ENCODE measurements around the gene PLCB3. TPM values are rescaled to one million over a fixed set of nuclear protein-coding genes. Genes with fewer than 3 reads are reported as not detected.

The PLCB3 gene
- total RNA-seq, 1 experiment from 2014 or later = 80.2 TPM

GRCh38 chr11:64297699-64298358 is 46.5 kb downstream of the PLCB3 start:
- Histone ChIP-seq H3K9me3 (ENCODE audit: control insufficient read depth, low read depth, low read length) (no peaks in the 10 kb centered on the region), H3K14ac (ENCODE audit: insufficient read depth, low read length) (no peak overlapping the region), H3K56ac (ENCODE audit: insufficient read length, low read depth, low read length) (no peak overlapping the region), H3K23me2 (ENCODE audit: insufficient read length, low read depth, low read length, poor library complexity, severe bottlenecking) (peaks cover 12% of the 10 kb centered on the region), H3K27ac (ENCODE audit: insufficient read length, low read depth, low read length) (no peak overlapping the region), H4K20me1 (ENCODE audit: control insufficient read depth, insufficient read depth, insufficient read length) (no peaks in the 10 kb centered on the region), H3T11ph (ENCODE audit: low read length) (no peak overlapping the region), H3K27me3 (ENCODE audit: insufficient read depth, low read length) (peaks cover 74% of the 10 kb centered on the region), H3K9ac (ENCODE audit: extremely low read depth, insufficient read length, low read length) (no peak overlapping the region), H4K5ac (ENCODE audit: insufficient read length, low read depth, low read length) (no peak overlapping the region), H3K23ac (ENCODE audit: insufficient read length, low read depth, low read length) (no peak overlapping the region), H3K79me1 (ENCODE audit: insufficient read depth, low read depth, low read length, poor library complexity, severe bottlenecking) (no peaks in the 10 kb centered on the region), H2AK5ac (ENCODE audit: insufficient read length, low read length) (no peak overlapping the region), H3K4me1 (ENCODE audit: insufficient read depth, low read length) (no peaks in the 10 kb centered on the region), H3K4me2 (ENCODE audit: insufficient read depth, insufficient read length, low read length) (peak overlapping the region; percentile 2), H3K4ac (ENCODE audit: low read depth, low read length) (no peak overlapping the region), H3K18ac (ENCODE audit: insufficient read length, low read depth, low read length) (no peak overlapping the region), H4K91ac (ENCODE audit: insufficient read length, low read depth, low read length) (no peak overlapping the region), H2BK12ac (ENCODE audit: insufficient read length, low read depth, low read length) (no peak overlapping the region), H2BK5ac (ENCODE audit: insufficient read length, low read length) (no peak overlapping the region), H2BK15ac (ENCODE audit: low read depth, low read length) (no peak overlapping the region), H2AFZ (ENCODE audit: low read length) (no peak overlapping the region), H3K79me2 (ENCODE audit: insufficient read depth, low read length) (no peaks in the 10 kb centered on the region), H2BK120ac (ENCODE audit: low read depth, low read length, poor library complexity, severe bottlenecking) (no peak overlapping the region), H2BK20ac (ENCODE audit: low read depth, low read length, poor library complexity, severe bottlenecking) (no peak overlapping the region), H4K8ac (replicated peaks; ENCODE audit: insufficient read length, low read depth, low read length) (no peak overlapping the region)
- no peak for DNase-seq
- no peak for TF ChIP-seq CTCF (conservative IDR thresholded peaks at IDR 0.05)
- Mint-ChIP-seq H3K27ac (no peak overlapping the region; a peak in 1 of 7 replicates), H3K27me3 (ENCODE audit: low read depth) (peaks cover 98% of the 10 kb centered on the region), H3K4me3 (no peak overlapping the region), H3K36me3 (ENCODE audit: insufficient read depth in 1 of 3, low read depth in 3 of 3) (peaks cover 0 to 2% (median 0%) of the 10 kb centered on the region in 3 experiments; a peak in 2 of 7 replicates), H3K4me1 (peaks cover 8 to 23% of the 10 kb centered on the region in 2 experiments; a peak in 3 of 4 replicates), H3K9me3 (peaks cover 0 to 3% of the 10 kb centered on the region in 2 experiments; a peak in 2 of 5 replicates)
- WGBS (ENCODE audit: extremely low coverage, insufficient read length, low lambda C conversion rate) = no CpG with 5 or more reads among the region's 18 CpGs

Data from H9 (cell line).